Measurements from ENCODE around the gene TRIOBP. TPM values are rescaled to one million over a fixed set of nuclear protein-coding genes. Genes with fewer than 3 reads are reported as not detected.
A peak's percentile ranks its signal among the peaks of the same experiment; 100 is the strongest.

TRIOBP gene
- total RNA-seq, 2 donors from 2014 or later = 114 to 115 TPM

- Histone ChIP-seq H3K4me1 (replicated peaks) (no peaks in the 10 kb centered on the region), H3K27ac (no peak overlapping the region), H3K36me3 (no peaks in the 10 kb centered on the region), H3K4me3 (no peak overlapping the region), H3K9me3 (no peaks in the 10 kb centered on the region), H3K27me3 (replicated peaks; ENCODE audit: insufficient read depth) (no peaks in the 10 kb centered on the region)
- intact Hi-C loops (cut with DNase I) = no loop called here
- 84% methylated on average over 19 of the region's 19 CpGs for WGBS
- no peak for DNase-seq (ENCODE audit: low spot score)
- TF ChIP-seq POLR2A (IDR thresholded peaks at IDR 0.05) (no peak), POLR2AphosphoS5 (IDR thresholded peaks at IDR 0.05) (no peak), CTCF (IDR thresholded peaks at IDR 0.05) (no peak)
Observed at GRCh38 chr22:37732699-37733607, 36.1 kb downstream of the TRIOBP start.

- no peak for DNase-seq (ENCODE audit: low spot score)
- Histone ChIP-seq H3K27me3 (replicated peaks; ENCODE audit: insufficient read depth) (no peaks in the 10 kb centered on the region), H3K4me1 (replicated peaks) (no peaks in the 10 kb centered on the region), H3K27ac (no peak overlapping the region), H3K9me3 (no peaks in the 10 kb centered on the region), H3K36me3 (no peaks in the 10 kb centered on the region), H3K4me3 (no peak overlapping the region)
- intact Hi-C loops (cut with DNase I) = no loop called here
- WGBS = 85% methylated on average over 11 of the region's 11 CpGs
- no peak for TF ChIP-seq CTCF (IDR thresholded peaks at IDR 0.05)
- no peak for TF ChIP-seq POLR2A (IDR thresholded peaks at IDR 0.05)
- TF ChIP-seq POLR2AphosphoS5 (IDR thresholded peaks at IDR 0.05) = no peak
Observed at GRCh38 chr22:37733625-37734401, 37.0 kb downstream of the TRIOBP start.

- intact Hi-C loops (cut with DNase I) = no loop called here
- TF ChIP-seq POLR2A (IDR thresholded peaks at IDR 0.05) (no peak), CTCF (IDR thresholded peaks at IDR 0.05) (no peak), POLR2AphosphoS5 (IDR thresholded peaks at IDR 0.05) (no peak)
- H3K9me3 ChIP-seq = no peaks in the 10 kb centered on the region
- H3K27ac ChIP-seq = no peak overlapping the region
- H3K36me3 ChIP-seq = no peaks in the 10 kb centered on the region
- 81% methylated on average over 6 of the region's 6 CpGs for WGBS
- no peak overlapping the region for H3K4me3 ChIP-seq
- no peaks in the 10 kb centered on the region for H3K27me3 ChIP-seq (replicated peaks; ENCODE audit: insufficient read depth)
- DNase-seq (ENCODE audit: low spot score) = no peak
- no peaks in the 10 kb centered on the region for H3K4me1 ChIP-seq (replicated peaks)
Observed at GRCh38 chr22:37734402-37734700, 37.5 kb downstream of the TRIOBP start.

- Histone ChIP-seq H3K4me1 (replicated peaks) (no peaks in the 10 kb centered on the region), H3K4me3 (no peak overlapping the region), H3K36me3 (no peaks in the 10 kb centered on the region), H3K27ac (no peak overlapping the region), H3K27me3 (replicated peaks; ENCODE audit: insufficient read depth) (no peaks in the 10 kb centered on the region), H3K9me3 (no peaks in the 10 kb centered on the region)
- TF ChIP-seq CTCF (IDR thresholded peaks at IDR 0.05) = peak in 1 of 4 experiments; percentile 36
- TF ChIP-seq POLR2A (IDR thresholded peaks at IDR 0.05) = no peak
- TF ChIP-seq POLR2AphosphoS5 (IDR thresholded peaks at IDR 0.05) = no peak
- no peak for DNase-seq (ENCODE audit: low spot score)
- intact Hi-C loops (cut with DNase I) = loop anchor here (5.0 kb wide), 1 partner anchor 57 kb away; no protein-coding TSS in a partner anchor
- 66% methylated on average over 13 of the region's 16 CpGs for WGBS
Observed at GRCh38 chr22:37734964-37735451, 38.2 kb downstream of the TRIOBP start.
